ENCODE measurements around the gene PFDN5. TPM values are rescaled to one million over a fixed set of nuclear protein-coding genes. Genes with fewer than 3 reads are reported as not detected.

The PFDN5 gene
- total RNA-seq, 2 experiments from 2014 or later: 264 to 348 TPM

GRCh38 chr12:53299454-53300180 lies 4.3 kb downstream of the PFDN5 start, which contains the start of gene MYG1:
MYG1 (plus strand) TSS chr12:53299695; CDS start chr12:53299738, 43 bp downstream.
- peak within 1 kb of the TSS; percentile 84 for H3K4me2 ChIP-seq (ENCODE audit: low read length)
- BruUV-seq (replicated peaks): no TSS peak
- ChIA-PET CTCF (ENCODE audit: unreplicated experiment) (interaction anchor here (0.7 to 1.2 kb wide), 3 partner anchors 20 to 45 kb away, joined by 3 to 4 read pairs (median 4); partner anchors contain the start of gene AAAS), POLR2A (interaction anchor here (0.6 to 2.4 kb wide), 5 partner anchors 21 to 304 kb away, joined by 3 to 17 read pairs (median 5); partner anchors contain the start of genes AAAS and SP1)
- H3K4me1 ChIP-seq (ENCODE audit: insufficient read depth, low read length, poor library complexity, severe bottlenecking): peaks cover 28% of the 10 kb centered on the region
- TF ChIP-seq CTCF (conservative IDR thresholded peaks at IDR 0.05; ENCODE audit: low read length) (no peak; the same call in 1 of the 2 replicates), EZH2phosphoT487 (IDR thresholded peaks at IDR 0.05; ENCODE audit: borderline replicate concordance, low read depth, low read length) (no peak)
- no peak within 1 kb of the TSS for H3K27ac ChIP-seq (ENCODE audit: low read depth, low read length, poor library complexity, severe bottlenecking)
- H2AFZ ChIP-seq (ENCODE audit: low read length): no peak within 1 kb of the TSS; the same call in 1 of the 2 replicates
- H3K4me3 ChIP-seq (ENCODE audit: low read depth, low read length, poor library complexity, severe bottlenecking): peak within 1 kb of the TSS; percentile 72
- intact Hi-C loops (cut with micrococcal nuclease; ENCODE audit: unreplicated experiment): loop anchor here (1.0 kb wide), 1 partner anchor 22 kb away; the partner anchor contains the start of gene AAAS
- peaks cover 25% of the 10 kb centered on the region for H3K79me2 ChIP-seq (ENCODE audit: insufficient read depth, low read depth, low read length)
- peaks cover 52% of the 10 kb centered on the region for H3K36me3 ChIP-seq (ENCODE audit: insufficient read depth, low read length)
- peak; percentile 92 for DNase-seq (ENCODE audit: low spot score)
- no peaks in the 10 kb centered on the region for H3K9me2 ChIP-seq (ENCODE audit: insufficient read depth, low read length)
- H4K20me1 ChIP-seq (ENCODE audit: insufficient read depth, low read length): no peaks in the 10 kb centered on the region
- no peaks in the 10 kb centered on the region for H3K9me3 ChIP-seq (ENCODE audit: low read length)

- DNase-seq (ENCODE audit: low spot score): no peak
- Histone ChIP-seq H3K9me3 (ENCODE audit: low read length) (no peaks in the 10 kb centered on the region), H3K27ac (ENCODE audit: low read depth, low read length, poor library complexity, severe bottlenecking) (no peak overlapping the region), H2AFZ (ENCODE audit: low read length) (no peak overlapping the region; the same call in 1 of the 2 replicates), H3K4me1 (ENCODE audit: insufficient read depth, low read length, poor library complexity, severe bottlenecking) (peaks cover 22% of the 10 kb centered on the region), H3K4me2 (ENCODE audit: low read length) (peak overlapping the region; percentile 84), H3K36me3 (ENCODE audit: insufficient read depth, low read length) (peaks cover 50% of the 10 kb centered on the region), H3K4me3 (ENCODE audit: low read depth, low read length, poor library complexity, severe bottlenecking) (peak overlapping the region; percentile 72), H3K9me2 (ENCODE audit: insufficient read depth, low read length) (no peaks in the 10 kb centered on the region), H3K79me2 (ENCODE audit: insufficient read depth, low read depth, low read length) (peaks cover 25% of the 10 kb centered on the region), H4K20me1 (ENCODE audit: insufficient read depth, low read length) (no peaks in the 10 kb centered on the region)
- POLR2A ChIA-PET: interaction anchor here (0.6 to 1.7 kb wide), 5 partner anchors 23 to 132 kb away, joined by 3 to 6 read pairs (median 4); no protein-coding TSS in a partner anchor
- CTCF ChIA-PET (ENCODE audit: unreplicated experiment): interaction anchor here (1.2 kb wide), 1 partner anchor 21 kb away, joined by 4 read pairs; the partner anchor contains the start of gene AAAS
- BruUV-seq (replicated peaks): no TSS peak
- intact Hi-C loops (cut with micrococcal nuclease; ENCODE audit: unreplicated experiment): no loop called here
- no peak for TF ChIP-seq EZH2phosphoT487 (IDR thresholded peaks at IDR 0.05; ENCODE audit: borderline replicate concordance, low read depth, low read length)
- no peak for TF ChIP-seq CTCF (conservative IDR thresholded peaks at IDR 0.05; ENCODE audit: low read length)
Observed at GRCh38 chr12:53300187-53300586, 4.8 kb downstream of the PFDN5 start.
